Measurements from ENCODE around the gene KRTAP5-4. TPM values are rescaled to one million over a fixed set of nuclear protein-coding genes. Genes with fewer than 3 reads are reported as not detected.

Gene KRTAP5-4
- polyA plus RNA-seq, 3 donors from 2014 or later, result not detected

GRCh38 chr11:1574238-1574932 lies 47.6 kb downstream of the KRTAP5-4 start:
- peaks cover 5 to 21% of the 10 kb centered on the region in 2 donors for H3K4me1 Mint-ChIP-seq
- peaks cover 0 to 6% (median 0%) of the 10 kb centered on the region in 3 donors for H3K36me3 Mint-ChIP-seq
- DNase-seq, result peak; percentile 63 to 69 (median 64)
- H3K9me3 Mint-ChIP-seq, result peaks cover 0 to 5% (median 1%) of the 10 kb centered on the region in 6 donors
- peak overlapping the region; percentile 60 to 93 (median 88) for H3K27ac Mint-ChIP-seq
- peak overlapping the region; percentile 50 to 77 (median 76) for H3K4me3 Mint-ChIP-seq
- H3K27me3 Mint-ChIP-seq (ENCODE audit: low read depth in 3 of 3), result peaks cover 11 to 29% (median 19%) of the 10 kb centered on the region in 3 donors

DNA sequence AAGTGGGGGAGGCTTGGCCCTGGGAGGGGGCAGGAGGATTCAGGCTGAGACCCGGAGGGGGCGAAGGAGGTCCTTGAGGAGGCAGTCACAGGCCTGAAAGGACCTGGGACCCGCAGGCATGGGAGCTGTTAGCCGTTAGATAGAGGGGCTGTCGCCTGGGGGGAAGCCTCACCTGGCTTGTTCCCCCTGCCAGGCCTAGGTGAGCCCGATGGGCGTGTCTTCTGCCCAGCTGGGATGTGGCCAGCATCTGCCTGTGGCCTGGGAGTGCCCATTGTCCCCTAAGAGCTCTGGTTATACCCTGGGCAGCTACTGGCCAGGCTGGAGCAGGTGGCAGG lies 48.1 kb downstream of the KRTAP5-4 start:
- Mint-ChIP-seq H3K4me1 (peaks cover 5 to 25% of the 10 kb centered on the region in 2 donors), H3K27me3 (ENCODE audit: low read depth in 3 of 3) (peaks cover 16 to 34% (median 18%) of the 10 kb centered on the region in 3 donors), H3K36me3 (peaks cover 0 to 2% (median 0%) of the 10 kb centered on the region in 3 donors), H3K9me3 (peaks cover 0 to 4% (median under 1%) of the 10 kb centered on the region in 6 donors), H3K4me3 (peak overlapping the region; percentile 40 to 77 (median 76)), H3K27ac (peak overlapping the region; percentile 60 to 93 (median 88))
- peak in 1 of 3 donors; percentile 21 for DNase-seq

DNA sequence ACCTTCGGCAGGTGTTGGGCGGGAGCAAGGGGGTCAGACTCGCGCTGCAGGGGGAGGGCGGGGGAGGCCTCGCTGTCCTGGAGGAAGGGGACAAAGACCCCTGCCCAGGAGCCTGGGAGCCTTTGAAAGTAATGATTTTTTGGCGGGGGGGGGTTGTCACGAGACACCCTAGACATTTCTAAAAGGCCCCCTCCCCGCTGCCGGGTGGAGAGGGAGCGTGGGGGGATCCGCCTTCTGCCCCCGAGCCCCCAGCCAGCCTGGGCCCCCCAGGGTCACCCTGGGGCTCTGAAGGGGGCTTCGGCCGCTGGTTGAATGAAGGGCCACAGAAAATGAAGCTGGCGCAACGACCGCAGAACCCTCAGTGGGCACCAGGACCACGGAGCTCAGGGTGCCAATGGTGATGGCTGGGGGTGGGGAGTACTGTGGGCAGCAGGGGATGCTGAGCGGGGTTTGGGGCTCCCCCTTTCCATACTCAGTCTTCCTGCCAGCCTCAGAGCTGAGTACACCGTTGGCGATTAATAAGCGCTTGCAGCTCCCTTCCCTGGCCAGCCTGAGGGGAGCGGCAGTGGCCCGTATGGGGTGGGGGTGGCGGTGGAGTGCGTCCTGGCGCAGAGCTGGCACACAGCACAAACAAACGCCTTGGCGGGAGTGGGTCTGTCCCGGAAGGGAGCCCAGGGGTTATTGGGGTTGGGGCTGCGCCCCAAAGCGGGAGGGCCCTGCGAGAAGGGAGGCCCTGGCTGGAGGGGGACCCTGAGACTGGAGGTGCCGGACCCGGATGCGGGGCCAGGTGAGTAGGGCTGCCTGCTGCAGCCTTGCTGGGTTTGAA lies 48.6 kb downstream of the KRTAP5-4 start:
- H3K4me1 Mint-ChIP-seq, result peaks cover 5 to 30% of the 10 kb centered on the region in 2 donors
- DNase-seq, result peak; percentile 43 to 56 (median 49)
- peaks cover 20 to 37% (median 21%) of the 10 kb centered on the region in 3 donors for H3K27me3 Mint-ChIP-seq (ENCODE audit: low read depth in 3 of 3)
- H3K4me3 Mint-ChIP-seq, result peak overlapping the region; percentile 57 to 77 (median 76)
- H3K36me3 Mint-ChIP-seq, result no peaks in the 10 kb centered on the region
- peaks cover 0 to 2% (median 0%) of the 10 kb centered on the region in 6 donors for H3K9me3 Mint-ChIP-seq
- peak overlapping the region; percentile 60 to 93 (median 88) for H3K27ac Mint-ChIP-seq

DNA sequence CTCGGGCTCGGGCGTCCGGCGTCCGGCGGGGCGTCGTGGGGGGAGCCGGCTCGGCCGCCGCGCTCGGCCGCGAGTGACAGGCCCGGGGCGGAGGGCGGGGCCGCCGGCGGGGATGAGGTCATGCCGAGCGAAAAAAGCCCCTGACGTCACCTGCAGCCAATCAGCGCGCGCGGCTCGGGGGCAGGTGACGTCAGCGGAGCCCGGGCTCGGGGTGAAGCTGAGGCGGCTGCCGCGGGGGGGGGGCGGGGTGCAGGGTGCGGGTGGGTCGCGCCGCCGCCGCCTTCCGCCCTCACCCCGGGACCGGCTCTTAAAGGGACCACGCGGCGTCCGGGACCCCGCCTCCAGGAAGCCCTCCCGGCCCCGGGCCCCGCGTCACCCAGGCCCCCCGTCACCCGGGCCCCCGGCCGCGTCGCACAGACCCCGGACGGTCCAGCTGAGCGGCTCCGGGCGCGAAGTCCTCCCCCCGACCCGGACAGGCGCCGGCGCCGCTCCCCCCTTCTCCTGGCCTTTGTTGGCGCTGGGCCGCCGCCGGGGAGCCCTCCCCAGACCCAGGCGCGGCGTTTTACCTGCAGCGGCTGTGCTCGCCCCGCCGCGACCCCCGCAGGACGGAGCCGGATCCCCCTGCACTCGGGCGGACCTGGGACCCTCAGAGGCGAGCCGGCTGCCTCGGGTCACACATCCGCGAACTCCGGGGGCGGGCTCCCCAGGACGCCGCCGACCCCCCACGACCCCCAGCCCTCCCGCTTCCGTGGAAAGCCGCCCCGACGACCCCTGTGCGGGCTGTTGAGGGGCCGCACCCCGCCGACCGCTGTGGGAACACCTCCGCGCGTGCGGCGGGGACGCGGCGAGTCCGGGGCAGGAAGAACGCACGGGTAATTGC lies 49.5 kb downstream of the KRTAP5-4 start, which contains the start of gene DUSP8:
TSS of gene DUSP8 (minus strand) at position 75 of the 880 bp plus-strand sequence. CDS start 6,445 bp downstream, outside the sequence.
- peak; percentile 93 to 96 (median 93) for DNase-seq
- H3K36me3 Mint-ChIP-seq, result no peaks in the 10 kb centered on the region
- peaks cover 5 to 36% of the 10 kb centered on the region in 2 donors for H3K4me1 Mint-ChIP-seq
- H3K9me3 Mint-ChIP-seq, result no peaks in the 10 kb centered on the region
- peak within 1 kb of the TSS in 5 of 6 donors; percentile 68 to 92 (median 84) for H3K27ac Mint-ChIP-seq
- peaks cover 22 to 42% (median 23%) of the 10 kb centered on the region in 3 donors for H3K27me3 Mint-ChIP-seq (ENCODE audit: low read depth in 3 of 3)
- H3K4me3 Mint-ChIP-seq, result peak within 1 kb of the TSS; percentile 44 to 77 (median 59)

DNA sequence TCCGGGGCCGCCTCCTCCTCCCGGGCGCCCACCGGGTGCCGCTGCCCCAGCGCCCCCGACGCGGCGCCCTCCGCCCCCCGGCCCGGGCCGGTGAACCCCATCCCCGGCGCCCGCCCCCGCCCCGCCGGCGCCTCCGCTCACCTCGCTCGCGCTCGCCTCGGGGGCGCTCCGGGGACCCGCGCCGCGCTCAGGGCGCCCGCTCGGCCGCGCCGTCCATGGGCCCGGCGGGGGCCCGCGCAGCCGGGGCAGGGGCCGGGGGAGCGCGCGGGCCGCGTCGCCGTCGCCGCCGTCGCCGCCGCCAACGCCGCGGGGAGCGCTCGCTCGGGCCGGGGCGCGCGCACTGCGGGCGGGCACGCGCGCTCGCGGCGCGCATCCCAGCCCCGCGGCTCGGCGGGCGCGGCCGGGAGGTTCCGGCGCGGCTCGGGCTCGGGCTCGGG lies 50.2 kb downstream of the KRTAP5-4 start:
- Mint-ChIP-seq H3K4me1 (peaks cover 5 to 38% of the 10 kb centered on the region in 2 donors), H3K4me3 (no peak overlapping the region), H3K27ac (no peak overlapping the region), H3K9me3 (no peaks in the 10 kb centered on the region), H3K36me3 (no peaks in the 10 kb centered on the region), H3K27me3 (ENCODE audit: low read depth in 3 of 3) (peaks cover 23 to 42% (median 24%) of the 10 kb centered on the region in 3 donors)
- DNase-seq, result no peak

Other genes with a start within 250 kb of the KRTAP5-4 start
- under 1 TPM in 1 of 3 donors, not detected in 2; 0.12 TPM for gene BRSK2, start 232.2 kb downstream of the KRTAP5-4 start, polyA plus RNA-seq
- gene MOB2, start 135.4 kb downstream of the KRTAP5-4 start, polyA plus RNA-seq, result 10 to 100 TPM; 43.7 to 70.9 (median 68.8) TPM
- under 1 TPM in 1 of 3 donors, not detected in 2; 0.07 TPM for gene DUSP8, start 49.9 kb downstream of the KRTAP5-4 start, polyA plus RNA-seq
- gene KRTAP5-1, start 36.9 kb downstream of the KRTAP5-4 start, polyA plus RNA-seq, result not detected
- not detected for gene KRTAP5-2, start 23.8 kb downstream of the KRTAP5-4 start, polyA plus RNA-seq
- gene KRTAP5-3, start 13.7 kb downstream of the KRTAP5-4 start, polyA plus RNA-seq, result not detected
- not detected for gene KRTAP5-5, start 7.6 kb upstream of the KRTAP5-4 start, polyA plus RNA-seq
- not detected for gene KRTAP5-6, start 75.1 kb upstream of the KRTAP5-4 start, polyA plus RNA-seq
- gene IFITM10, start 128.5 kb upstream of the KRTAP5-4 start, polyA plus RNA-seq, result under 1 TPM; 0.09 to 0.93 (median 0.39) TPM
- 100 to 1,000 TPM; 471 to 795 (median 488) TPM for gene CTSD, start 141.8 kb upstream of the KRTAP5-4 start, polyA plus RNA-seq
- not detected for gene SYT8, start 212.9 kb upstream of the KRTAP5-4 start, polyA plus RNA-seq
- 1 to 10 TPM in 1 of 3 donors, under 1 TPM in 1, not detected in 1; 0.54 to 2.0 TPM for gene TNNI2, start 216.8 kb upstream of the KRTAP5-4 start, polyA plus RNA-seq
- 100 to 1,000 TPM; 437 to 767 (median 593) TPM for gene LSP1, start 230.9 kb upstream of the KRTAP5-4 start, polyA plus RNA-seq

All from immature natural killer cell (primary cell).